ENCODE data around the gene SH2D7.
A peak's percentile ranks its signal among the peaks of the same experiment; 100 is the strongest.

Gene SH2D7

DNA sequence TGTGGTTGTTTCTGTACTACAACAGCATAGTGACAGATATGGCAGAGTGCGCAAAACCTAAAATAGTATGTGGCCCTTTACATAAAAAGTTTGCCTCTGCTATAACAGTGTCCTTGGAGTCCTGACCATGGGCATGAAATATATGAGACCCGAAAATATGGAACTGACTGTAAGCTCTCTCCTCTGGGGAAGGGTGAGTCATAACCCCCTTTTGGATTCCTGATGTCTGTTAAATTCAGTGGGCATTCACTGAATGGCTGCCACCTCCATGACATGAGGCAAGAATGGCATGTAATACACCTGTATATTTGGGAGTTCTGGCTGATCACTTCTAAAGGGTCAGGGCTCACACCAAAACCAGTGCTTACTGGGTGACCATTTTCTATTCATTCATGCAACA, 21.0 kb upstream of the SH2D7 start:
- Histone ChIP-seq H3K9me3 (ENCODE audit: low read depth, low read length) (no peaks in the 10 kb centered on the region), H3K4me3 (peak overlapping the region; percentile 68), H3K27ac (peak overlapping the region; percentile 96), H3K9ac (ENCODE audit: insufficient read length) (no peak overlapping the region), H3K36me3 (ENCODE audit: insufficient read depth, low read length) (peaks cover 14% of the 10 kb centered on the region)
- TF ChIP-seq FOXP2 (optimal IDR thresholded peaks at IDR 0.05; ENCODE audit: control extremely low read depth, extremely low read length, insufficient read depth) = no peak
- TF ChIP-seq POLR2AphosphoS5 (IDR thresholded peaks at IDR 0.05; ENCODE audit: borderline replicate concordance, low read depth, low read length) = no peak
- no peak for TF ChIP-seq EZH2 (IDR thresholded peaks at IDR 0.05)
- DNase-seq (ENCODE audit: low read depth, low spot score) = no peak

DNA sequence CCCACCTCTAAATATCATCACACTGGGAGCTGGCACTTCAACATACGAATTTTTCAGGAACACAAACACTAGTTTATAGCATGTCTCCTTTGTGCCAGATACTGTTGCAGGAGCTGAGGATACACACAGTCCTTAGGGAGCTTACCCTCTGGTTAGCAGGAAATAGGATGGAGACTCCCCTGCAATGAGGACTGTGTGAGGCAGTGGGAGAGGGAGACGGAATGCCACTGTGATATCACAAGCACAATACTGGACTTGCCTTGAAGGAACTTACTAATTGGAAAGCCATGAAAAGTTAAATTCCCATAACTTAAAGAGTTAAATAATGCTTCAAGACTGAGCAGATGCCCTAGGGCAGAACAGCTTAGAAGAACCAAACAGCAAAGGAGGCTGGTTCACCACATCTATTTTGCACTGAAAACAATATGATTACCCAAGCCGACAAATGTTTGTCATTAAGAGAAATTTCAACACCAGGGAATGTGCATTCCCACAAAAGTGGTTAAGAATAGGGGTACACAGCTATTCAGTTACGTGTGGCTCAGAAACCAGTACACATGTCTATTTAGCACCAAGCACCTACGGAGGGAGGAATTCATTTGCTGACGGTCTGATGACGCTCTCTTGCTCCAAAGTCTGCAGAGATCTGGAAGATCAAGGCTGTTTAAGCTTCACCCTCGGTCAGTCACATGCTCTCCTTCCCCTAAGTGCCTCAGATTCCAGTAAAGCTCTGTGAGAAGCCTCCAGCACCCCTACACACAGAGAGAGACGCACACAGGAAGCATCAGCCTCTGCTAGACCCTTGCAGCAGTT, 20.1 kb upstream of the SH2D7 start:
- peak overlapping the region; percentile 68 for H3K4me3 ChIP-seq
- H3K9me3 ChIP-seq (ENCODE audit: low read depth, low read length) = no peaks in the 10 kb centered on the region
- H3K36me3 ChIP-seq (ENCODE audit: insufficient read depth, low read length) = peaks cover 14% of the 10 kb centered on the region
- DNase-seq (ENCODE audit: low read depth, low spot score) = peak; percentile 95
- H3K9ac ChIP-seq (ENCODE audit: insufficient read length) = peak overlapping the region; percentile 61
- TF ChIP-seq FOXP2 (optimal IDR thresholded peaks at IDR 0.05; ENCODE audit: control extremely low read depth, extremely low read length, insufficient read depth) (no peak), POLR2AphosphoS5 (IDR thresholded peaks at IDR 0.05; ENCODE audit: borderline replicate concordance, low read depth, low read length) (peak; percentile 45; the same call in 1 of the 2 replicates)
- peak overlapping the region; percentile 96 for H3K27ac ChIP-seq

DNA sequence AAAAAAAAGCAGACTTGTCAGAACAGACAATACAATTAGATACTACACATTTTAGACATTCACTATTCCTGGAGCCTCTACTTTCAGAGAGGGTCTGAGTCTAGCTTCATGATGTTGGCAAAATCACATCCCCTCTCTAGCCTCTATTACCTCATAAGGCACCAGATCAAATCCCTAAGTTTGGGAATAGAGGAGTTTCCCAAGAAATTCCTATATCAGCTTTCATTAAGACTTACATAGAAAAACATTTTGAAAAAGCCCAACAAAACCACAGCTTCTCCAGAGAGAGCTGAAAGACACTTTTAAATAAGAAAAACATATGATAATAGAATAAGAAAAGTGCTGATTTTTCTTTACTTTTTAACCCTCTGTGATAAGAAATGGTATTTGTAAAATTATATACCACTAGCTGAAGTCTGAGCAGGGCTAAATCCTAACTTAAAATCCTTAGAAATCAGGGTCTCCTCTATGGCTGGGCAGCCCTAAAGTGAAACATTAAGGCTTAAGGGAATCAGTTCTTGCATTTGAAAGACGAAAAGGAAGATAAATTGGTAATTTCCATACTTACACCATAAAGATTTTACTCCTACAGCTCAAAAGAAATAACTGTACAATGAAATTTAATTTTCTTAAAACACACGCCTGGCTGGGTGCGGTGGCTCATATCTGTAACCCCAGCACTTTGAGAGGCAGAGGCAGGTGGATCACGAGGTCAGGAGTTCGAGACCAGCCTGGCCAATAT, 19.1 kb upstream of the SH2D7 start:
- peak overlapping the region; percentile 96 for H3K27ac ChIP-seq
- TF ChIP-seq POLR2AphosphoS5 (IDR thresholded peaks at IDR 0.05; ENCODE audit: borderline replicate concordance, low read depth, low read length) (no peak), FOXP2 (optimal IDR thresholded peaks at IDR 0.05; ENCODE audit: control extremely low read depth, extremely low read length, insufficient read depth) (no peak), EZH2 (IDR thresholded peaks at IDR 0.05) (no peak)

DNA sequence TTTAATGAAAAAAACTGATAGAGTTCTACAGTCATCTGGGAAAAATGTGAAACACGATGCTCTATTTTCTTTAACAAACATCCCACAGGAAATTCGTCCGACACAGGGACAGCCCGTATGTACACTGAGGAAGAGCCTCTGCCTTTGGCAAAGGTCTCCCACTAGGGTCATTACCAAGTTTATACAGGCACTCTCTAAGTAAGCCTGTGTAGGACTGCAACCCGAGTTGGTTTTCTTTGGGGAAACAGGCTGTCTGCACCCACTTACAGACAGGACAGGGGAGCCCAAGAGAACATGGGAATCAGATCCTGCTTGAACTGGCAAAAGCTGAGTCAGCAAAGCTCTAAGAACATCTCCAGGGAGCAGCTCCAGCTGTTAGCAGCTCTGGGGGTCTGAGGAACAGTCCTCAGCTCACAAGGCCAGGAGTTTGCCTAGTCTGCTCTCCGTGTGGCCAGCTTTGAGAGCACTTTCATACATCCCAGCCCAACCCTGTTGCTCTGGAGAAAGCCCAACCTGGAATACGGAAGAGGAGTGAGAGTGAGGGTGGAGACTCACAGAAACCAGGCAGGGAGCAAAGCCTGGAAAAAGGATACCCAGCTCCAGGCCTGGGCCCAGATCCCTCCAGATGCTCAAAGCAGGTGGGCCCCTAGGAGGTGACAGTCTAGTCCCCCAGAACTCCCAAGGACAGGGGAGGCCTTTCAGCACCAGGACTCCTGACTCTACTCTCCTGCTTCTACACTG, 16.7 kb upstream of the SH2D7 start:
- DNase-seq (ENCODE audit: low read depth, low spot score) = no peak
- H3K9ac ChIP-seq (ENCODE audit: insufficient read length) = peak overlapping the region; percentile 86
- TF ChIP-seq EZH2 (IDR thresholded peaks at IDR 0.05) = no peak
- no peak for TF ChIP-seq POLR2AphosphoS5 (IDR thresholded peaks at IDR 0.05; ENCODE audit: borderline replicate concordance, low read depth, low read length)
- no peak for TF ChIP-seq FOXP2 (optimal IDR thresholded peaks at IDR 0.05; ENCODE audit: control extremely low read depth, extremely low read length, insufficient read depth)
- peaks cover 14% of the 10 kb centered on the region for H3K36me3 ChIP-seq (ENCODE audit: insufficient read depth, low read length)
- no peaks in the 10 kb centered on the region for H3K9me3 ChIP-seq (ENCODE audit: low read depth, low read length)
- H3K4me3 ChIP-seq = peak overlapping the region; percentile 85
- peak overlapping the region; percentile 58; the same call in 1 of the 2 replicates for H3K27ac ChIP-seq

More for the DNA sequence above, 19.1 kb upstream of the SH2D7 start:
- peak overlapping the region; percentile 61 for H3K9ac ChIP-seq (ENCODE audit: insufficient read length)
- no peaks in the 10 kb centered on the region for H3K9me3 ChIP-seq (ENCODE audit: low read depth, low read length)
- no peak for DNase-seq (ENCODE audit: low read depth, low spot score)
- peak overlapping the region; percentile 68 for H3K4me3 ChIP-seq
- peaks cover 14% of the 10 kb centered on the region for H3K36me3 ChIP-seq (ENCODE audit: insufficient read depth, low read length)

DNA sequence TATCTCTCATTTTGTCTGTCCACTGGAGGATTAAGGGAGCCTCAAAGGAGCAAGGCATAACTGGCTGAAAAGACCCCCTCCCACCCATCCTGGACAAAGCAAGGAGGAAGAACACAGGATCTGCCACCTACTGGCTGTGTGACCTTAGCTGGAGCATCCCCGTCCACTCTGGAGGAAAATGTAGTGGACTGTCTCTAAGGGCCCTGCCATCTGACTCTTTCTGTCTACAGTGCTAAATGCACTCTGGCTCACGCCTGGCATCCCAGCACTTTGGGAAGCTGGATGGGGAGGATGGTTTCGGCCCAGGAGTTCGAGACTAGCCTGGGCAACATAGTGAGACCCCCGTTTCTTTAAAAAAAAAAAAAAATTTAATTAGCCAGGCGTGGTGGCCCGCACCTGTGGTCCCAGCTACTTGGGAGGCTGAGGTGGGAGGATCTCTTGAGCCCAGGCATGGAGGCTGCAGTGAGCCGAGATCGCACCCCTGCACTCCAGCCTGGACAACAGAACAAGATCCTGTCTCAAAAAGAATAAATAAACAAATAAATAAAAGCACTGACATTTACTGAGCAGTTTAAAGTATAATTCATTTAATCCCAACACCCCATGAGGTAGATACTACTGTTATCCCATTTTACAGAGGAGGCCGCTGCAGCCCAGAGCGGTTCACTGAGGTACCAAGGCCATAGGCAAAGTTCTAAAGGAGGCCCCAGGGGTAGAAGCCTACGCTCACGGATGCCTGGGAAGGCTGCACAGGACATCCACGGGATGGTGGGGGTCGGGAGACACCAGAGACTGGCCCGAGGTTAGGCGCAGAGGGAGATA, 15.9 kb upstream of the SH2D7 start:
- no peak for TF ChIP-seq POLR2AphosphoS5 (IDR thresholded peaks at IDR 0.05; ENCODE audit: borderline replicate concordance, low read depth, low read length)
- TF ChIP-seq FOXP2 (optimal IDR thresholded peaks at IDR 0.05; ENCODE audit: control extremely low read depth, extremely low read length, insufficient read depth) = no peak
- TF ChIP-seq EZH2 (IDR thresholded peaks at IDR 0.05) = no peak
- H3K27ac ChIP-seq = 0 out of 2 replicates have a peak overlapping the region, but pooled peaks have one; percentile 58

DNA sequence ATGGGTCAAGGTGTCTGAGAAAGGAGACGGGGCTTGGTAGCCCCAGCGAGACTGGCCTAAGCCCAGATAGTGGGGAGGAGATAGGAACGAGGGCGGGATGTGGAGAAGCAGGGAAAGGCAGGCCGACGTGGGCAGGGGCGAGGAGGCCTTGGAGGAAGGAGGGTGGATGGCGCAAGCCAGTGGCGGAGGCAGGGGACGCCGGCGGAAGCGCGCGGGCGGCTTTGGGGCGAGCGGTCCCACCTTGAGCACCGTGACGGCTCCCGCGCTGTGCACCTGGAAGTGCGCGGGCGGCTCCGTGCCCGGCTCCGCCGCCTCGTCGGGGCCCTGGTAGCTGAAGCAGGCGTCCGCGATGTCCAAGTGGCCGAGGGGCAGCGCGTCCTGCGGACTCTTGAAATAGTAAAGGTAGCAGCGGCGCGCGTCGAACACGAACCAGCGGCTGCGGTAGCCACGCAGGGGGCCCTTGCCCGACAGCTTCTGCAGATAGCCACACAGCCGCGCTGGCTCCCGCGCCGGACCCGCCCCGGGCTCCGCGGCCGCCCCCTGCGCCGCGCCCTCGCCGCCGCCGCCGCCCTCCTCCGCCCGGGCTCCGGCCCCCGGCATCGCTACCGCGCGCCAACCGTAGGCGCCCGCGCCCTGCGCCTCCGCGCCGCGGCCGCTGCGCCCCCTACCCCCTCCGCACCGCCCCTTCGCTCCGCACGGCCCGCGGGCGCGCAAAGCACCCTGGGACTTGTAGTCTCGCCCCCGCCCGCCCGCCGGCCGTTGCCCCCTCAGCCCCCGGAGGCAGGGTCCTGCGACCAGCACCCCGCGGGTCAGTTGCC, 15.1 kb upstream of the SH2D7 start, which contains the start of gene TBC1D2B:
Gene TBC1D2B (minus strand): TSS at position 659 of the 818 bp plus-strand sequence. CDS start 59 bp downstream, at position 600.
- DNase-seq (ENCODE audit: low read depth, low spot score) = no peak
- TF ChIP-seq EZH2 (IDR thresholded peaks at IDR 0.05) (no peak), FOXP2 (optimal IDR thresholded peaks at IDR 0.05; ENCODE audit: control extremely low read depth, extremely low read length, insufficient read depth) (no peak), POLR2AphosphoS5 (IDR thresholded peaks at IDR 0.05; ENCODE audit: borderline replicate concordance, low read depth, low read length) (no peak)
- H3K4me3 ChIP-seq = peak within 1 kb of the TSS; percentile 85
- H3K36me3 ChIP-seq (ENCODE audit: insufficient read depth, low read length) = peaks cover 6% of the 10 kb centered on the region
- no peaks in the 10 kb centered on the region for H3K9me3 ChIP-seq (ENCODE audit: low read depth, low read length)
- peak within 1 kb of the TSS; percentile 86 for H3K9ac ChIP-seq (ENCODE audit: insufficient read length)
- peak within 1 kb of the TSS; percentile 84 for H3K27ac ChIP-seq

More for the DNA sequence above, 15.9 kb upstream of the SH2D7 start:
- Histone ChIP-seq H3K4me3 (peak overlapping the region; percentile 85), H3K36me3 (ENCODE audit: insufficient read depth, low read length) (peaks cover 9% of the 10 kb centered on the region), H3K9me3 (ENCODE audit: low read depth, low read length) (no peaks in the 10 kb centered on the region), H3K9ac (ENCODE audit: insufficient read length) (peak overlapping the region; percentile 86)
- DNase-seq (ENCODE audit: low read depth, low spot score) = no peak

DNA sequence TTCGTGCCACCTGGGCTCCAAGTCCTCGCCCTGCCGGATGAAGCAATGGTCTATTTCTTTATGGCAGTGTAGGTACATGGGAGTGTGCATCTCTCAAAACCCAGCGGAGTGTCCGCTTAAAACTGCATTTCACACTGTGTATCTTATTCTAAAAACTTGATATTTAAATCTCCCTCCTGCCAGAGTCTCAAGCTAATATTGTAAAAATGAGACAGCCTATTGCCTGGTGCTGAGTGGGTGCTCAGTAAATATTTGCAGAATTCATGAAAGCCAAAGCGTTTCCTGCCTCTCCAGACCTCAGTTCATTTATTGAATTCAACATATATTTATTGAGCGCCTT, 14.5 kb upstream of the SH2D7 start:
- Histone ChIP-seq H3K4me3 (peak overlapping the region; percentile 79), H3K9me3 (ENCODE audit: low read depth, low read length) (no peaks in the 10 kb centered on the region), H3K36me3 (ENCODE audit: insufficient read depth, low read length) (peaks cover 6% of the 10 kb centered on the region), H3K27ac (peak overlapping the region; percentile 84), H3K9ac (ENCODE audit: insufficient read length) (peak overlapping the region; percentile 66)
- TF ChIP-seq EZH2 (IDR thresholded peaks at IDR 0.05) = no peak
- no peak for TF ChIP-seq FOXP2 (optimal IDR thresholded peaks at IDR 0.05; ENCODE audit: control extremely low read depth, extremely low read length, insufficient read depth)
- DNase-seq (ENCODE audit: low read depth, low spot score) = no peak

Measured in SK-N-MC (cell line).